Measurements from ENCODE around the gene USP32.

Gene USP32

DNA sequence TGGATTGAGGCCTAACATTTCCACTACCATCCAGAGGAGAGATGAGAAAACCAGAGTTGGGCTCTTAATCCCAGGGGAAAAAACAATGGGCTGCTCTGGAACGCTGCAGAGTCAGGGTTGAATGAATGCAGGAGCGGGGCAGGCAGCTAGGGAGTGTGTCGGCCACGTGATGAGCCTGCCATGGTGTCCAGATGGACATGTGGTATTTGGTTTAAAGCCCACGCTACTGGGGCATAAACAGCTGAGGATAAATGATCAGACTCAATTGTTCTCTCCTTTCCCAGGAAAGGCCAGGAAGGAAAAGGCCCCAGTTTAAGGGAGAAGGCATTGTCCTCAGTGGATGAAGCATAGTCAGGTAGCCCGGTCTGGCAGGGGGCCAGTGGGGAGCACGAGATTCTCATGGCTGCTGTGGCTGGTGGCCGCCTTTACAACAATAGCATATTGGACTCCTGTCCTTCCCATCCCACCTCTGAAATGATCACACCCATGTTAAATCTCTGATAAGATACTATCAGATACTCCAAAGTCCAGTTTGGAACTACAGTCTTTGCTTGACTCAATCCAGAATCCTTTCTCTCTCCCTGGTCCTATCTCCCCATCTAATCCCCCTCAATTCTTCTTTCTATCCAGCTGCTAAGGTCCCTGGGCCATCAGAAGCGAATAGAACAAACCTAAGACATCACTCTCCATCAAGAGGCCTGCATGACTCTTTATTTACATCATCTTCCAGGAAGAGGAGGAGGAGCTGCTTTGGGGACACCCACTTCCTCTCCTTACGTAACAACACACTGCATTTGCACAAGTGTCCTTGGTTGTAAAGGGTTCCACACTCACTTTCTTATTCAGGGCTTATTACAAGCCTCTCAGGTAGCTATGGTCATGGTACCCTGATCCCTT is 221.8 kb downstream of the USP32 start:
- peak in 2 of 14 donors; percentile 25 to 26 for DNase-seq

GRCh38 chr17:60168654-60169053 is 223.3 kb downstream of the USP32 start:
- no peak for DNase-seq

- peak in 1 of 14 donors; percentile 5 for DNase-seq
These were observed 224.7 kb downstream of the USP32 start for GRCh38 chr17:60167065-60167741.

GRCh38 chr17:60165971-60166370 is 226.0 kb downstream of the USP32 start:
- DNase-seq: no peak

GRCh38 chr17:60165223-60165622 is 226.7 kb downstream of the USP32 start:
- DNase-seq: no peak

- no peak for DNase-seq
These were observed 227.2 kb downstream of the USP32 start for GRCh38 chr17:60164697-60165096.

DNA sequence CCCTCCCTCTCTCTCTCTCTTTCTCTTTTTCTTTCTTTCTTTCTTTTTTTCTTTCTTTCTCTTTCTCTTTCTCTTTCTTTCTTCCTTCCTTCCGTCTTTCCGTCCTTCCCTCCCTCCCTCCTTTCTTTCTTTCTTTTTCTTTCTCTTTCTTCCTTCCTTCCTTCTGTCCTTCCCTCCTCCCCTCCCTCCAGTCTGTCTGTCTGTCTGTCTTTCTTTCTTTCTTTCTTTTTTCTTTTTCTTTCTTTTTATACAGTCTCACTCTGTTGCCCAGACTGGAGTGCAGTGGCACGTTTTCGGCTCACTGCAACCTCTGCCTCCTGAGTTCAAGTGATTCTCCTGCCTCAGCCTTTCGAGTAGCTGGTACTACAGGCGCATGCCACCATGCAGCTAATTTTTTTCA is 227.8 kb downstream of the USP32 start:
- DNase-seq: no peak

DNA sequence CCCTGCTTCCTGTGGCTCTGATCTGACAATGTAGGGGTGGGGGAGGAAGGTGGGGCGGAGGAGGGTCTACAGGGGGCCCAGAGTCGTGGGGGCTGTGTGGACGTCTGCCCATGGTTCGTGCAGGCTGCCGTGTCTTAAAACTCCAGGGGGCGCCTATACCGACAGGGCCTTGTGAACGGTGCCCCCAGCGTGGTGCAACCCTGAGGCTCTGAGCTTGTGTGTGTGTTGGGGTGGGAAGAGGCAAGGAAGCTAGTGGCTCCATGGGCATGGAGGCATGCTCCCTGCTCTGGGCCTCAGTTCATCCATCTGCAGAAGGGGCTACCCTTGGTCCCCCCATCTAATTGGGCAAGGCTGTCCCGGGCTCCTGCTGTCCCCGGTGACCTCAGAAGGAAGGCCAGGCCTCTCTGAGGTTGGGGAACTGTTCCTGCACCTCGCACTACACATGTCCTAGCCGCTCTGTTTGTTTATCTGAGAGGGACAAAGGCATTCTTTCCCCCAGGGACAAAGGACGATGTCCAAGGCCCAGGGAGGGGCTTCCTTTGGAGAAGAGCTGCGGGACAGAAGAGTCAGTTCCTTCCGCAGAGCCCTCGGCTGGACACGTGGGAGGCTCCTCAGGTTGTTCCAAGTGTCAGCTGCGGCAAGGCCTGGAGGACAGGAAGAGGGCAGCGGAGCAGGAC is 228.7 kb downstream of the USP32 start:
- no peak for DNase-seq

- peak in 2 of 14 donors; percentile 28 to 85 for DNase-seq
These were observed 230.2 kb downstream of the USP32 start for GRCh38 chr17:60161598-60162330.

- DNase-seq: no peak
These were observed 231.0 kb downstream of the USP32 start for GRCh38 chr17:60160829-60161501.

DNA sequence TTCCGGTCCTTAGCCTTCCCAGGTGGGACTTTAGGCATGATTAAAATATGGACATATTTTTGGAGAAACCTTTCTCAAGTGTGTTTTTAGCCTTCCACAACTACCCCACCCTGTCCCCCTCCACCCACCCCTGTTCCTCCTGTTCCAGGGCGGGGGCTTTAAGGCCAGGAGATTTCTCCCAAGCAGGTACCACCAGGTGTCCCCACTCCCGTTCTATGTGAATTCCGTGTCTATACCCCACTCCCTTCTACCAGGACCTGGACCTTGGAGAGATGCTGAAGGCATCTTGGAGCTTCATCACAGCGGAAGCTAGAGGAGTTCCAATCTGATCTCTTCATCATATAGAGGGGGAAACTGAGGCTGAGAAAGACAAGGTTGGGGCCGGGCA is 232.5 kb downstream of the USP32 start:
- no peak for DNase-seq

DNA sequence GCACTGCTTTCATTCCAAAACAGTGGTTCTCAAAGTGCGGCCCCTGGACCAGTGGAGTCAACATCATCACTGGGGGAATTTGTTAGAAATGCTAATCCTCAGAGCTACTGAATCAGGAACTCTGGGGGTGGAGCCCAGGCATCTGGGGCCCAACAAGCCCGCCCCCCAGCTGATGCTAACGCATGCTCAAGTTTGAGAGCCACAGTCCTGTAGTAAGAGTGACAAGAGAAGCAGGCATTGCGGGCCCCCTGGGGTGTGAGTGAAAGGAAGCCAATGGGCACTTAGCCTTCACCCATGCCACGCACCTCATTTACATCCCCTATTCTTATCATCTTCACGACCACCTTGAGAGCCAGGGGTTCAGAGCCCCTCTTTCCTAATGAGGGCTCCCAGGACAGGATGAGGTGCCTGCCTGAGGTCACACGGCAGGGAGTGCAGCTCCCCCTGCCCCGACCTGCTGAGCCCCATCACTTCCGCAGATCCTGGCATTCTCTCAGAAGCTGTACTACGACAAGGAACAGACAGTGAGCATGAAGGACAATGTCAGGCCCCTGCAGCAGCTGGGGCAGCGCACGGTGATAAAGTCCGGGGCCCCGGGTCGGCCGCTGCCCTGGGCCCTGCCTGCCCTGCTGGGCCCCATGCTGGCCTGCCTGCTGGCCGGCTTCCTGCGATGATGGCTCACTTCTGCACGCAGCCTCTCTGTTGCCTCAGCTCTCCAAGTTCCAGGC is 233.0 kb downstream of the USP32 start:
- DNase-seq: no peak

GRCh38 chr17:60157487-60158040 is 234.4 kb downstream of the USP32 start:
- no peak for DNase-seq

DNA sequence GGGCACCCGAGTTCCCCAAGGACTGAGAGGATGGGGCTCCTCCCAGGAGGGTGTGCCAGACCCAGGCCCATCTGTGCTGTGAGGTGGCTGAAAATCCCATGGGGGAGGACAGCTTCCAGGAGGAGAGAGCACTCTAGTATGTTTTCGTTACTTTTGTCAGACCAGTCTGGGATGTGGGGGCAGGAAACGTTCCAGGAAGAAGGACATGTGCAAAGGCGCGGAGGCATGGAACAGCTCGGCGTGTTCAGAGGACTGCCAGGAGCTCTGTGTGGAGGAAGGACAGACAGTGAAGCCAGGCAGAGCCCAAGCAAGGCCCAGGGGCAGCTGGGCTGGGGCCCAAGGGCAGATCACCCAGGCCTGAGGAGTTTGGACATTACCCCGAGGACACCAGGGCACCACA is 235.2 kb downstream of the USP32 start:
- no peak for DNase-seq

DNA sequence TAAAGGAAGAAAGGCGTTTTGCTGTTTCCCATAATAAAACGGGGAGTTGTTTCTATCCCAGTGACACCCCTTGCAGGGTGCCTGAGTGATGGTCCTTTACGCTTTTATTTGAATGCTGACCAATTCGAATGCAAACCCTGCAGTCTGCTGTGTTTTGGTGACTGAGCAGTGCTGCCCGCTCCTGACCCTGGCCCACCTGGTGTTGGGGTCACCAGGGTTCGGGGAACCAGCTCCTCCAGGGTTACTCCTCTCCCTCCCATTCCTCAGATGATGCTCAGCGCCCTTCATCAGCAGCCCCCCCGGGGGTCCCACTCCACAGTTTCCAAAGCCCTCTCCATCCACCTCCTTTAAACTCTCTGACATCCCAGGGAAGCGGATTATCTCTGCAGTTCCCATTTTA is 236.1 kb downstream of the USP32 start:
- DNase-seq: no peak

- DNase-seq: no peak
These were observed 236.5 kb downstream of the USP32 start for GRCh38 chr17:60155427-60155814.

DNA sequence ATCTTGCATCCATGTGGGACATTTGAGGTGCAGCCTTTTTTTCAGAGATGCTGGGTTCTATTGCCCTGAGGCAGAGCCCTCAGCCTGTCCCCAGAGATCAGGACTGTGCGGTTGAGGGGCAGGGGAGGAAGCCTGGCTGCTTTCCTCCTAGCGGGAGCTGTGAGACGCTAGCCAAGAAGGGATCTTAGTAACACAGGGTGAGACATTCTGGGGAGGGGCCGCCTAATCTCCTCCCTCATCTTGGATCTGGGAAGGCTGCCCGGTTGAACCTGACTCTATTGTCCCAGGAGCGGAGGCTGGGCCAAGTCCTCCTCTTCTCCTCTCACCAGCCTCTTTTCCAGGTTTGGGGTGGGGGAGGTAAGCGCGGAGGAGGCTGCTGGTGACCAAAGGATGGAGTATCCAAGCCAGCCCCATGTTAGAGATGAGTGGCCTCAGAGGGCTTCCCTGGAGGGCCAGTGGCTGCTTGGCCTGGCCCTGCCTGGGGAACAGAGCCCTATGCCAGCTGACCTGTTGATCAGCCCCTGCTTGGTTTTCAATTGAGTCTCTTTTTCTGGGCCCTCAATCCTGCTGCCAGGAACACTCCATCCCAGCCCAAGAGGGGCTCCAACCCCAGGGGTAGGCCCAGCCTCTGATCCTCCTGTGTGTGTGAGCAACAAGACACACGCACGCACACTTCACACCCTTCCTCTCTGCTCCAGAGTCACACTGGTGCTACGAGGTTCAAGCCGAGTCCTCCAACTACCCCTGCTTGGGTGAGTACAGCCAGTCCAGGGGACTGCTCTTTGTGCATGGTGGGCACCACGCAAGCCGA is 237.1 kb downstream of the USP32 start:
- DNase-seq: peak in 9 of 14 donors; percentile 19 to 72 (median 25)

- DNase-seq: no peak
These were observed 238.1 kb downstream of the USP32 start for GRCh38 chr17:60153606-60154390.

DNA sequence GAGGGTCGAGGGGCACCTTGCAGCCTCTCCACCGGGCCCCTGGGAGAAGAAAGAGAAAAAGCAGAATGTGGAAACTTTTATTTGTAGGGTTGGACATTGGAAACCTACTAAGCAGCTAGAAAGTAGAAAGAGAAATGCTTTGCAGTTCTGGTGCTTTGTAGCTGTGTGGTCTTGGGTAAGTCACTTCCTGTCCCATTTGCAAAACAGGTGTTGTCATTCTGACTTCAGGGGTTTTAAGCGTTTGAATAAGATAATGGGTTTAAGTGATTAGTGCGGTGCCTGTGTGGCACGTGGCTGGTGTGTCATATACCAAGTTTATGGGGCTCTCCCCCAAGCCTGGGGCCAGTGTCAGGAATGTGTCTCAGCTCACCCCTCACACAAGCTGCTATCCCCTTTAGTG is 240.6 kb downstream of the USP32 start:
- DNase-seq: no peak
